Activated CD4-positive, alpha-beta T cell treated with anti-CD3 and anti-CD28 coated beads, Interleukin-2, amount 50 U/mL, for 16 hours (primary cell): Measurements from ENCODE around the gene TMEM132D.
A peak's percentile ranks its signal among the peaks of the same experiment; 100 is the strongest.
"Not testable (repeated sequence)": the region's sequence is repeated elsewhere in the genome, so short reads cannot be mapped to it uniquely, and the experiment has no call there.

ENCODE experiments used
- DNase-seq: peaks from one replicate; pipeline ENCODE4 v3.0.0-alpha.2; 2020

Gene TMEM132D

GRCh38 chr12:129566800-129567199, 337.0 kb downstream of the TMEM132D start:
- no peak for DNase-seq

- DNase-seq: peak; percentile 44
These were observed 339.1 kb downstream of the TMEM132D start for GRCh38 chr12:129564768-129565167.

- no peak for DNase-seq
These were observed 340.6 kb downstream of the TMEM132D start for GRCh38 chr12:129563266-129563665.

- DNase-seq: no peak
These were observed 342.5 kb downstream of the TMEM132D start for GRCh38 chr12:129561304-129561703.

GRCh38 chr12:129559776-129560175, 344.0 kb downstream of the TMEM132D start:
- DNase-seq: no peak

GRCh38 chr12:129558036-129558435, 345.8 kb downstream of the TMEM132D start:
- no peak for DNase-seq

GRCh38 chr12:129556082-129556481, 347.7 kb downstream of the TMEM132D start:
- DNase-seq: no peak

- no peak for DNase-seq
These were observed 350.7 kb downstream of the TMEM132D start for GRCh38 chr12:129552996-129553750.

- no peak for DNase-seq
These were observed 352.4 kb downstream of the TMEM132D start for GRCh38 chr12:129551441-129551840.

- DNase-seq: no peak
These were observed 353.5 kb downstream of the TMEM132D start for GRCh38 chr12:129550353-129550752.

- DNase-seq: no peak
These were observed 354.2 kb downstream of the TMEM132D start for GRCh38 chr12:129549656-129550055.

- not testable (repeated sequence) for DNase-seq
These were observed 354.8 kb downstream of the TMEM132D start for GRCh38 chr12:129549020-129549419.

GRCh38 chr12:129544716-129545115, 359.1 kb downstream of the TMEM132D start:
- DNase-seq: no peak

GRCh38 chr12:129540954-129541353, 362.9 kb downstream of the TMEM132D start:
- DNase-seq: no peak

- no peak for DNase-seq
These were observed 363.6 kb downstream of the TMEM132D start for GRCh38 chr12:129540249-129540648.

GRCh38 chr12:129538724-129539335, 365.0 kb downstream of the TMEM132D start:
- not testable (repeated sequence) for DNase-seq

GRCh38 chr12:129538137-129538536, 365.7 kb downstream of the TMEM132D start:
- DNase-seq: no peak

GRCh38 chr12:129534966-129535750, 368.7 kb downstream of the TMEM132D start:
- no peak for DNase-seq

GRCh38 chr12:129532707-129533499, 370.9 kb downstream of the TMEM132D start:
- no peak for DNase-seq

GRCh38 chr12:129532082-129532481, 371.7 kb downstream of the TMEM132D start:
- no peak for DNase-seq

- no peak for DNase-seq
These were observed 372.8 kb downstream of the TMEM132D start for GRCh38 chr12:129530984-129531383.

- no peak for DNase-seq
These were observed 373.3 kb downstream of the TMEM132D start for GRCh38 chr12:129530517-129530916.

- DNase-seq: no peak
These were observed 376.3 kb downstream of the TMEM132D start for GRCh38 chr12:129527506-129527905.
